GM12873 (cell line): ENCODE results near the gene GFPT1.

ENCODE experiments used
- TF ChIP-seq, protein P1 (sequence below): IDR thresholded peaks from 2 replicates; pipeline ENCODE4 v1.5.1; 2012; ENCODE audit warnings: low read depth, mild to moderate bottlenecking, moderate library complexity, low read length, control low read depth; ENCODE audit not compliant: insufficient read depth; ENCODE audit errors: missing control alignments

The GFPT1 gene

DNA sequence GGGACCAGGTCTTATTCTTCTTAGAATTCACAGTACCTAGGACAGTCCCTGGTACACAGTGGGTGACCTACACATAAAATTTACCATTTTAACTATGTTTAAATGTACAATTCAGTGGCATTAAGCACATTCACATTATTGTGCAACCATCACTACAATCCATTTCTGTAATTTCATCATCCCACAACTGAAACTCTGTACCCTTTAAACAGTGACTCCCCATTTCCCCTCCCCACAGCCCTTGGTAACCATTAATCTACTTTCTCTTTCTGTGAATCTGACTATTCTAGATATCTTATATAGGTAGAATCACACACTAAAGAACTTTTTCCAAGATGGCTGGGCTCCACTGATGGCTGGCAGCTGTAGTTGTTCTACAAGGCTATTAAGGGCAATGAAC, 41.6 kb downstream of the GFPT1 start:
- TF ChIP-seq, protein P1, sequence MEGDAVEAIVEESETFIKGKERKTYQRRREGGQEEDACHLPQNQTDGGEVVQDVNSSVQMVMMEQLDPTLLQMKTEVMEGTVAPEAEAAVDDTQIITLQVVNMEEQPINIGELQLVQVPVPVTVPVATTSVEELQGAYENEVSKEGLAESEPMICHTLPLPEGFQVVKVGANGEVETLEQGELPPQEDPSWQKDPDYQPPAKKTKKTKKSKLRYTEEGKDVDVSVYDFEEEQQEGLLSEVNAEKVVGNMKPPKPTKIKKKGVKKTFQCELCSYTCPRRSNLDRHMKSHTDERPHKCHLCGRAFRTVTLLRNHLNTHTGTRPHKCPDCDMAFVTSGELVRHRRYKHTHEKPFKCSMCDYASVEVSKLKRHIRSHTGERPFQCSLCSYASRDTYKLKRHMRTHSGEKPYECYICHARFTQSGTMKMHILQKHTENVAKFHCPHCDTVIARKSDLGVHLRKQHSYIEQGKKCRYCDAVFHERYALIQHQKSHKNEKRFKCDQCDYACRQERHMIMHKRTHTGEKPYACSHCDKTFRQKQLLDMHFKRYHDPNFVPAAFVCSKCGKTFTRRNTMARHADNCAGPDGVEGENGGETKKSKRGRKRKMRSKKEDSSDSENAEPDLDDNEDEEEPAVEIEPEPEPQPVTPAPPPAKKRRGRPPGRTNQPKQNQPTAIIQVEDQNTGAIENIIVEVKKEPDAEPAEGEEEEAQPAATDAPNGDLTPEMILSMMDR: no peak

DNA sequence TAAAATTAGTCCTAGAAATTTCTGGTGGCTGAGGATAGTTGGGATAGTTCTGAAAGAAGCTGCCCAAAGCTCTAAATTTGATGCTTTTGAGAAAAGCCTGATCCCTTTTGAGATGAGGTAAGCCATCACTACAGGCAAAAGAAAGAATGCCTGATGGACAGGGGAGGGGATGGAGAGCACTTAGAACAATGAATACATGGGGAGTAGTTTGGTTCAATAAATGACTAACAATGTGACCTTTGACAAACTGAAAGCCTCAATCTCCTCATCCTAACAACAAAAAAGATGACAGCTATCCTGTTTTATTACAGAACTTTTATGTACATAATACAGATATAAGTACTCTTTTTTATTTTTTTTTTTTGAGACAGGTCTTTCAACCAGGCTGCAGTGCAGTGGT, 42.7 kb downstream of the GFPT1 start:
- TF ChIP-seq, protein P1: no peak

DNA sequence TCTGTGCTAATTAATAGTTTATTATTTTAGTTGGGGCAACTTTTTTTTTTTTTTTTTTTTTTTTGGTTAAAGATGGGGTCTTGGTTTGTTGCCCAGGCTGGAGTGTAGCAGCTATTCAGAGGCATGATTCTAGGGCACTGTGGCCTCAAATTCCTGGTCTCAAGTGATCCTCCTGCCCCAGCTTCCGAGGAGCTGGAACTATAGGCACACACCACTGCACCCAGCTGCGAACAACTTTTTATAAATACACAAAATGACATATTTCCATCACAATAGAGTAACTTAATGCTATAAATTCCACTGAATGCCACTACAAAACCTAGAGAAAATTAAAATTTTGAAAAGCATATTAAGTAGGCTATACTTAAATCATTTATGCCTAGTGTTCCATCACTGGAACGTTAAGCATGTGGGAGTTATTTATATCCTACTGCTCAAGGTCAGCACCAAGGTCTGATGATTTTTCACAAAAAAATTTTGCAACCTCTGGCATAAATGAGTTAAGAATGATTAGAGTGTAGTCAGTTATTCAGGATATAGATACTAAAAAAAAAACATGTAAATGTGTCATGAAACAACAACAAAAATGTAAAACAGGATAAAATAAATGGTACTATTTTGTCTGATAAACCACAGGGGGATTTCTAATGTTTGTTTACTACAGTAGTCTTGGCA, 46.8 kb downstream of the GFPT1 start:
- TF ChIP-seq, protein P1: no peak

DNA sequence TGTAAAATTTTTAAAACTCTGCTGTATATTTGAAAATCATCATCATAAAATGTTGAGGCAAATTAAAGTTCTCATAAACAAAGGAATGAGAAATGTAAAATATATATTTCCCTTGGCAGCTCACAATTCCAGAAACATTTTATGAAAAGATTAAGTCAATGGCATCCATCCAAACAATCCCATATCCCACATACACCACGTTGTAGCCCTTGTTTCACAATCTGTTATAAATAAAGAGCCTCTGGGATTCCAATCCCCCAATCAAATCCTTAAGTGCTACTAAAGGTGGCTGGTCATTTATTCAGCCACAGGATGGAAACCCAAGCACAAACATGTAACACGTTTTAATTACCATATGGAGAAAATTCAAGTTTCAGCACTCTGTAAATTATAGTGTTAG, 51.7 kb downstream of the GFPT1 start:
- TF ChIP-seq, protein P1: no peak

DNA sequence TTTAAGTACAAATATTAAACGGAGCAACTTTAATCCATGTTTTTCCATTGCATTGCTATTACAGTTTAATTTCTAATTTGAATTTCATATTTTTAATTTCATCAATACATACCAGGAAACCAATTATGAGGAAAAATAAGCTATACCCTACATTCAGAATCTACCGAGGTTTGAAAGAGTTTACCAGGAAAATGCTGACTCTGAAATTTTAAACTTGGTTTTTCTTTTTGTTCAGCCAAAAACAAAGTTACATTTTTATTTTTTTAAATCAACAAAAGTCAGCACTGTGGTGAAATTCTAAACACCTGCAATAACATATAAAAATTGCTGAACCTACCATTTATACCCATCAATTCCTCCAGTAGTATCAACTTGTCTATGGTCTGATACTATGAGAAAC, 53.7 kb downstream of the GFPT1 start:
- TF ChIP-seq, protein P1: no peak

DNA sequence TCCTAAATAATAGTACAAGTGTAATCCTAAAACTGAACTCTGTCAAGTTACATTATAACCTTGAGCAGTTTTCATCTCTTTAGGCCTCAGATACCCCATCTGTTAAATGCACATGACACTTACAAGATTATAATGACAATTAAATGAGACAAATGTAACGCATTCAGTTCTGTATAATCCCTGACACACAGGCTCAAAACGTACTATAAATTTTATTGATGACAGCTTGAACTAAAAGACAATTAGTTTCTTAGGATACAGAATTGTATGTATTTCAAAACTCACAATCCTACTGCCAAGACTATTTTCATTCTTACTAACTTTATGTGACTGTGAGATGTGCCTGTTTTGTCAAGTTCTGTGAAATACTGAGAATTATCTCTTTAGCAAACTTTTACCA, 56.2 kb downstream of the GFPT1 start:
- TF ChIP-seq, protein P1: no peak

DNA sequence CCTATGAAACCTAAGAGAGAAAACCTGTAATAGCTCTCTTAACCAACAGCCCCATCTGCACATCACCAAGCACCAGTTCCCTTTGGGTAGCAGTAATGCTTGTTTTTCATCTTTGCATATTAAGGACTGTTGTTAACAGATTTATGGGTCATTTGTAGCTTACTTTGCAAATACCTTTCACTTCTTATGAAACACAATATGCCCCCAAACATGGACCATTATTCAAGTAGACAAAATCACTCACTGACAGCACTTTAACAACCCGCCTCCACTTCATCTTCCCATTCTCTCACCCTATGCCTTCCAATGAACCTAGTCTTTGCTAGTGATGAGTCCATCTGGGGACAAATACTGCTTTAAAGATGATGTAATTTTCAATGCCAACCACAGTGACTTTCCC, 64.4 kb downstream of the GFPT1 start:
- TF ChIP-seq, protein P1: no peak
